Prostate gland (tissue), 2 donors: ENCODE measurements around the gene DOCK3.

Experiments
- POLR2A ChIP-seq: fragments of 450-650 bp; IDR thresholded peaks from one replicate; pipeline ENCODE4 v1.6.1; 2016; ENCODE audit warnings: antibody characterized with exemption, mild to moderate bottlenecking
- TF ChIP-seq, protein P1 (sequence below), 4 experiments: fragments of 200-600 bp in 2 of 4; fragments of 450-650 bp in 2 of 4; sonication (generic) in 2 of 4; IDR thresholded peaks; 1 replicate in 3 of 4; 2 replicates in 1 of 4; pipeline ENCODE4 v1.5.1; 2016 to 2019; ENCODE audit warnings: antibody characterized with exemption in 4 of 4, mild to moderate bottlenecking in 2 of 4, moderate library complexity in 2 of 4

DNA sequence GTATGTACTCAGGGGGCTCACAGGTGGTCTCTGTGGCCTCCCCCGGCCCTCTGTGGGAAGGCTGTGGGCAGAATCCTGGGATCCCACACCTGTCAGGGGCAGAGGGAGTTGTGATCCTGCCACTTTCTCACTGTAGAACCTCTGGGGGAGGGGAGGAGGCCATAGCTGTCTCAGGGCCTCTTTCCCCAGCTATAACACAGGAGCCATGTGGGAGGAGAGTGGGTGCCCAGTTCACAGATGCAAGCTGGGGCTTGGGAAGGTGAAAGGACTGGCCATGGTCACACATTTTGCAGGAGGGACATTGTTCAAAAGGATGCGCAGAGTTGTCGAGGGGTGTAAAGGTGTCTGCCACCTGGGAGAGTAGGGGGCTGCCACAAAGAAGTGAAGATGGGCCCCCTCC is 46.1 kb upstream of the DOCK3 start:
- TF ChIP-seq, protein P1, sequence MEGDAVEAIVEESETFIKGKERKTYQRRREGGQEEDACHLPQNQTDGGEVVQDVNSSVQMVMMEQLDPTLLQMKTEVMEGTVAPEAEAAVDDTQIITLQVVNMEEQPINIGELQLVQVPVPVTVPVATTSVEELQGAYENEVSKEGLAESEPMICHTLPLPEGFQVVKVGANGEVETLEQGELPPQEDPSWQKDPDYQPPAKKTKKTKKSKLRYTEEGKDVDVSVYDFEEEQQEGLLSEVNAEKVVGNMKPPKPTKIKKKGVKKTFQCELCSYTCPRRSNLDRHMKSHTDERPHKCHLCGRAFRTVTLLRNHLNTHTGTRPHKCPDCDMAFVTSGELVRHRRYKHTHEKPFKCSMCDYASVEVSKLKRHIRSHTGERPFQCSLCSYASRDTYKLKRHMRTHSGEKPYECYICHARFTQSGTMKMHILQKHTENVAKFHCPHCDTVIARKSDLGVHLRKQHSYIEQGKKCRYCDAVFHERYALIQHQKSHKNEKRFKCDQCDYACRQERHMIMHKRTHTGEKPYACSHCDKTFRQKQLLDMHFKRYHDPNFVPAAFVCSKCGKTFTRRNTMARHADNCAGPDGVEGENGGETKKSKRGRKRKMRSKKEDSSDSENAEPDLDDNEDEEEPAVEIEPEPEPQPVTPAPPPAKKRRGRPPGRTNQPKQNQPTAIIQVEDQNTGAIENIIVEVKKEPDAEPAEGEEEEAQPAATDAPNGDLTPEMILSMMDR (IDR thresholded peaks at IDR 0.05) = no peak
- TF ChIP-seq POLR2A = no peak
